NT2/D1 (cell line): Measurements from ENCODE around the gene SUPT7L.

Experiments used
- SUZ12 ChIP-seq: IDR thresholded peaks from 2 replicates; pipeline ENCODE4 v1.6.1; 2011; ENCODE audit not compliant: insufficient read length, insufficient read depth; ENCODE audit errors: extremely low read depth
- YY1 ChIP-seq: IDR thresholded peaks from 2 replicates; pipeline ENCODE4 v1.6.1; 2011; ENCODE audit not compliant: insufficient read length, insufficient read depth
- ZNF274 ChIP-seq: IDR thresholded peaks from 2 replicates; pipeline ENCODE4 v1.6.1; 2011; ENCODE audit warnings: mild to moderate bottlenecking, low read depth, low read length

DNA sequence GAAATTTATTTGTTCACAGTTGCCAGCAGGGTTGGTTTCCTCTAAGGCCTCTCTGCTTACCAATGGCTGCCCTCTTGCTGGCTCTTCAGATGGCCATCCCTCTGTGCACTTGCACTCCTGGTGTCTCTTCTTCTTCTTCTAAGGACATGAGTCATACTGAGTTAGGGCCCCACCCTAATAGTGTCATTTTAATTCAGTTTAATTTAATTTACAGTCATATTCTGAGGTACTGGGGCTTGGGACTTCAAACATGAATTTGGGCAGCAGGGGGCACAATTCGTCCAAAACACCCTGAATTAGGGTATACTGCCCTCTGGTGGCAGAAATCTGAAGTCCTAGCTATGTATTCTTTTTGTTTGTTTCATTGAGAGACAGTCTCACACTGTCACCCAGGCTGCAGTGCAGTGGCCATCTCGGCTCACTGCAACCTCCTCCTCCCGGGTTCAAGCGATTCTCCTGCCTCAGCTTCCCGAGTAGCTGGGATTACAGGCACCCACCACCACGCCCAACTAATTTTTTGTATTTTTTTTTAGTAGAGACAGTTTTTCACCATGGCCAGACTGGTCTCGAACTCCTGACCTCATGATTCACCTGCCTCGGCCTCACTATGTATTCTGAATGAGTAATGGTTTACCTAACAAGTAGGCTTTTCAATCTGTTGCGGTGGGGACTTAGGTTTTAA lies 20.1 kb upstream of the SUPT7L start:
- TF ChIP-seq ZNF274 (no peak), YY1 (no peak), SUZ12 (no peak)
